HepG2 (cell line): ENCODE measurements around the gene HSPA1B. TPM values are rescaled to one million over a fixed set of nuclear protein-coding genes. Genes with fewer than 3 reads are reported as not detected.
A peak's percentile ranks its signal among the peaks of the same experiment; 100 is the strongest.

Source experiments
- DPF2 ChIP-seq: sonication (generic); formaldehyde crosslinking; IDR thresholded peaks from 2 replicates; pipeline ENCODE4 v1.4.0; 2020; ENCODE audit warnings: mild to moderate bottlenecking, low read depth, missing genetic modification reagents, borderline replicate concordance
- EHMT2 ChIP-seq: fragments of 200-600 bp; sonication (generic); IDR thresholded peaks from 2 replicates; pipeline ENCODE4 v1.7.0; 2017; ENCODE audit warnings: antibody characterized with exemption, low read depth, low read length, borderline replicate concordance
- ELF1 ChIP-seq: sonication (generic); formaldehyde crosslinking; IDR thresholded peaks from 2 replicates; pipeline ENCODE4 v1.4.0; 2020; ENCODE audit warnings: missing genetic modification reagents
- GATA4 ChIP-seq: sonication (generic); IDR thresholded peaks from 2 replicates; pipeline ENCODE4 v1.6.1; 2016; ENCODE audit warnings: antibody characterized with exemption, low read depth, borderline replicate concordance
- HNRNPK ChIP-seq: fragments of 200-400 bp; formaldehyde crosslinking; IDR thresholded peaks from 2 replicates; pipeline ENCODE4 v1.6.1; 2018; ENCODE audit warnings: low read length, low read depth, moderate library complexity, mild to moderate bottlenecking; ENCODE audit not compliant: poor library complexity, severe bottlenecking
- MEIS2 ChIP-seq: sonication (generic); formaldehyde crosslinking; IDR thresholded peaks from 2 replicates; pipeline ENCODE4 v1.9.0; 2021; ENCODE audit warnings: mild to moderate bottlenecking, missing genetic modification reagents
- RBFOX2 ChIP-seq: fragments of 200-400 bp; formaldehyde crosslinking; IDR thresholded peaks from 2 replicates; pipeline ENCODE4 v1.6.1; 2017; ENCODE audit warnings: low read depth, mild to moderate bottlenecking, low read length
- TBX3 ChIP-seq: fragments of 450-650 bp; IDR thresholded peaks from 2 replicates; pipeline ENCODE4 v1.6.1; 2017; ENCODE audit warnings: antibody characterized with exemption, mild to moderate bottlenecking, inconsistent platforms, borderline replicate concordance
- ZFP1 ChIP-seq: IDR thresholded peaks from 2 replicates; pipeline ENCODE4 v1.6.1; 2016
- ZNF17 ChIP-seq: sonication (generic); formaldehyde crosslinking; IDR thresholded peaks from 2 replicates; pipeline ENCODE4 v1.5.0; 2020; ENCODE audit warnings: mild to moderate bottlenecking, missing genetic modification reagents
- ZNF331 ChIP-seq: sonication (generic); formaldehyde crosslinking; IDR thresholded peaks from 2 replicates; pipeline ENCODE4 v1.4.0; 2020; ENCODE audit warnings: missing genetic modification reagents
- ZNF484 ChIP-seq: sonication (generic); formaldehyde crosslinking; IDR thresholded peaks from 2 replicates; pipeline ENCODE4 v1.5.1; 2020; ENCODE audit warnings: mild to moderate bottlenecking, low read depth, missing genetic modification reagents, borderline replicate concordance
- ZNF547 ChIP-seq: sonication (generic); formaldehyde crosslinking; IDR thresholded peaks from 2 replicates; pipeline ENCODE4 v1.5.1; 2020; ENCODE audit warnings: mild to moderate bottlenecking, missing genetic modification reagents
- ZNF768 ChIP-seq: sonication (generic); formaldehyde crosslinking; IDR thresholded peaks from 2 replicates; pipeline ENCODE4 v1.4.0; 2020; ENCODE audit warnings: missing genetic modification reagents
- ZNF883 ChIP-seq: sonication (generic); formaldehyde crosslinking; IDR thresholded peaks from 2 replicates; pipeline ENCODE4 v1.5.1; 2020; ENCODE audit warnings: mild to moderate bottlenecking, missing genetic modification reagents; ENCODE audit errors: not compliant biosample characterization
- polyA plus RNA-seq, 8 experiments: library from polyadenylated mRNA; depleted of rRNA in 3 of 8; stranded (reverse) in 7 of 8; unstranded in 1 of 8; fragments of >200 nt; fragmentation: Illumina TruSeq in 4 of 8; extraction: Trizol in 4 of 8; gene quantifications; 2 replicates each; pipeline versions ENCODE4 v1.2.1 to v1.2.3, GENCODE V29; 2011 to 2016; ENCODE audit warnings: low read depth in 4 of 8, missing spikeins in 1 of 8, mixed read lengths in 1 of 8; ENCODE audit not compliant: insufficient read depth in 1 of 8
- total RNA-seq, 5 experiments: library from RNA; depleted of rRNA; stranded (reverse); fragments of >200 nt; fragmentation: Illumina TruSeq; extraction: Trizol; gene quantifications; 2 replicates each; pipeline ENCODE4 v1.2.3, GENCODE V29; 2016; ENCODE audit warnings: low read depth in 1 of 5
- TF ChIP-seq, protein P1 (sequence below): sonication (generic); formaldehyde crosslinking; IDR thresholded peaks from 2 replicates; pipeline ENCODE4 v1.5.1; 2020; ENCODE audit warnings: missing genetic modification reagents, mild to moderate bottlenecking, borderline replicate concordance
- TF ChIP-seq, protein P2 (sequence below): sonication (generic); formaldehyde crosslinking; IDR thresholded peaks from 2 replicates; pipeline ENCODE4 v1.4.0; 2020; ENCODE audit warnings: missing genetic modification reagents
- TF ChIP-seq, protein P3 (sequence below): sonication (generic); formaldehyde crosslinking; IDR thresholded peaks from 2 replicates; pipeline ENCODE4 v1.9.0; 2021; ENCODE audit warnings: missing genetic modification reagents, mild to moderate bottlenecking, borderline replicate concordance
- TF ChIP-seq, protein P4 (sequence below): sonication (generic); formaldehyde crosslinking; IDR thresholded peaks from 2 replicates; pipeline ENCODE4 v1.4.0; 2020; ENCODE audit warnings: mild to moderate bottlenecking, low read depth, missing genetic modification reagents
- TF ChIP-seq, protein P5 (sequence below): sonication (generic); formaldehyde crosslinking; IDR thresholded peaks from 2 replicates; pipeline ENCODE4 v1.4.0; 2020; ENCODE audit warnings: mild to moderate bottlenecking, missing genetic modification reagents, borderline replicate concordance

The HSPA1B gene
- total and polyA plus RNA-seq, 2 of the 13 experiments (the other 11 are each of a cell fraction or from before 2014, with no cell fraction given) = 26.0 to 186 TPM

DNA sequence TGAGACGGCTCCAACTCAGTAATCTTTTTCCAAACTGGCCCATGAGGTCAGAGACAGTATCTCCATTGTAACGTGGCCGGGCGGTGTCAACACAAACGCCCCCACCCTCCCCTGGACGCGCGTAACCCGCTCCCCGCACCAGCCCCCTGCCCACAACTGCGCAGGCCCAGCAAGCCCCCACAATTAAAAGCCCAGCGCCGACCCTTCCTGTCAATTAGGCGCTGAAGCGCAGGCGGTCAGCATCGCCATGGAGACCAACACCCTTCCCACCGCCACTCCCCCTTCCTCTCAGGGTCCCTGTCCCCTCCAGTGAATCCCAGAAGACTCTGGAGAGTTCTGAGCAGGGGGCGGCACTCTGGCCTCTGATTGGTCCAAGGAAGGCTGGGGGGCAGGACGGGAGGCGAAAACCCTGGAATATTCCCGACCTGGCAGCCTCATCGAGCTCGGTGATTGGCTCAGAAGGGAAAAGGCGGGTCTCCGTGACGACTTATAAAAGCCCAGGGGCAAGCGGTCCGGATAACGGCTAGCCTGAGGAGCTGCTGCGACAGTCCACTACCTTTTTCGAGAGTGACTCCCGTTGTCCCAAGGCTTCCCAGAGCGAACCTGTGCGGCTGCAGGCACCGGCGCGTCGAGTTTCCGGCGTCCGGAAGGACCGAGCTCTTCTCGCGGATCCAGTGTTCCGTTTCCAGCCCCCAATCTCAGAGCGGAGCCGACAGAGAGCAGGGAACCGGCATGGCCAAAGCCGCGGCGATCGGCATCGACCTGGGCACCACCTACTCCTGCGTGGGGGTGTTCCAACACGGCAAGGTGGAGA lies 12.3 kb upstream of the HSPA1B start, which contains the start of the genes HSPA1A and HSPA1L (continued):
- TF ChIP-seq, protein P1, sequence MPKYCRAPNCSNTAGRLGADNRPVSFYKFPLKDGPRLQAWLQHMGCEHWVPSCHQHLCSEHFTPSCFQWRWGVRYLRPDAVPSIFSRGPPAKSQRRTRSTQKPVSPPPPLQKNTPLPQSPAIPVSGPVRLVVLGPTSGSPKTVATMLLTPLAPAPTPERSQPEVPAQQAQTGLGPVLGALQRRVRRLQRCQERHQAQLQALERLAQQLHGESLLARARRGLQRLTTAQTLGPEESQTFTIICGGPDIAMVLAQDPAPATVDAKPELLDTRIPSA (CRISPR knock-in tag) = no peak
- TF ChIP-seq, protein P2, sequence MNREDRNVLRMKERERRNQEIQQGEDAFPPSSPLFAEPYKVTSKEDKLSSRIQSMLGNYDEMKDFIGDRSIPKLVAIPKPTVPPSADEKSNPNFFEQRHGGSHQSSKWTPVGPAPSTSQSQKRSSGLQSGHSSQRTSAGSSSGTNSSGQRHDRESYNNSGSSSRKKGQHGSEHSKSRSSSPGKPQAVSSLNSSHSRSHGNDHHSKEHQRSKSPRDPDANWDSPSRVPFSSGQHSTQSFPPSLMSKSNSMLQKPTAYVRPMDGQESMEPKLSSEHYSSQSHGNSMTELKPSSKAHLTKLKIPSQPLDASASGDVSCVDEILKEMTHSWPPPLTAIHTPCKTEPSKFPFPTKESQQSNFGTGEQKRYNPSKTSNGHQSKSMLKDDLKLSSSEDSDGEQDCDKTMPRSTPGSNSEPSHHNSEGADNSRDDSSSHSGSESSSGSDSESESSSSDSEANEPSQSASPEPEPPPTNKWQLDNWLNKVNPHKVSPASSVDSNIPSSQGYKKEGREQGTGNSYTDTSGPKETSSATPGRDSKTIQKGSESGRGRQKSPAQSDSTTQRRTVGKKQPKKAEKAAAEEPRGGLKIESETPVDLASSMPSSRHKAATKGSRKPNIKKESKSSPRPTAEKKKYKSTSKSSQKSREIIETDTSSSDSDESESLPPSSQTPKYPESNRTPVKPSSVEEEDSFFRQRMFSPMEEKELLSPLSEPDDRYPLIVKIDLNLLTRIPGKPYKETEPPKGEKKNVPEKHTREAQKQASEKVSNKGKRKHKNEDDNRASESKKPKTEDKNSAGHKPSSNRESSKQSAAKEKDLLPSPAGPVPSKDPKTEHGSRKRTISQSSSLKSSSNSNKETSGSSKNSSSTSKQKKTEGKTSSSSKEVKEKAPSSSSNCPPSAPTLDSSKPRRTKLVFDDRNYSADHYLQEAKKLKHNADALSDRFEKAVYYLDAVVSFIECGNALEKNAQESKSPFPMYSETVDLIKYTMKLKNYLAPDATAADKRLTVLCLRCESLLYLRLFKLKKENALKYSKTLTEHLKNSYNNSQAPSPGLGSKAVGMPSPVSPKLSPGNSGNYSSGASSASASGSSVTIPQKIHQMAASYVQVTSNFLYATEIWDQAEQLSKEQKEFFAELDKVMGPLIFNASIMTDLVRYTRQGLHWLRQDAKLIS (CRISPR knock-in tag) = no peak
- TF ChIP-seq, protein P3, sequence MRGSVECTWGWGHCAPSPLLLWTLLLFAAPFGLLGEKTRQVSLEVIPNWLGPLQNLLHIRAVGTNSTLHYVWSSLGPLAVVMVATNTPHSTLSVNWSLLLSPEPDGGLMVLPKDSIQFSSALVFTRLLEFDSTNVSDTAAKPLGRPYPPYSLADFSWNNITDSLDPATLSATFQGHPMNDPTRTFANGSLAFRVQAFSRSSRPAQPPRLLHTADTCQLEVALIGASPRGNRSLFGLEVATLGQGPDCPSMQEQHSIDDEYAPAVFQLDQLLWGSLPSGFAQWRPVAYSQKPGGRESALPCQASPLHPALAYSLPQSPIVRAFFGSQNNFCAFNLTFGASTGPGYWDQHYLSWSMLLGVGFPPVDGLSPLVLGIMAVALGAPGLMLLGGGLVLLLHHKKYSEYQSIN = no peak
- TF ChIP-seq ZNF768 (CRISPR knock-in tag) (no peak), DPF2 (no peak), ZFP1 (CRISPR knock-in tag) (no peak), ZNF484 (no peak), MEIS2 (CRISPR knock-in tag) (peak; percentile 14; the same call in 1 of the 2 replicates), ZNF883 (CRISPR knock-in tag) (no peak), HNRNPK (no peak), ZNF547 (peak; percentile 89), EHMT2 (no peak), RBFOX2 (peak; percentile 77), TBX3 (no peak), GATA4 (peak; percentile 92), ZNF17 (CRISPR knock-in tag) (no peak), ELF1 (CRISPR knock-in tag) (no peak), ZNF331 (CRISPR knock-in tag) (0 out of 2 replicates have a peak, but pooled peaks have one; percentile 42)
- TF ChIP-seq, protein P4, sequence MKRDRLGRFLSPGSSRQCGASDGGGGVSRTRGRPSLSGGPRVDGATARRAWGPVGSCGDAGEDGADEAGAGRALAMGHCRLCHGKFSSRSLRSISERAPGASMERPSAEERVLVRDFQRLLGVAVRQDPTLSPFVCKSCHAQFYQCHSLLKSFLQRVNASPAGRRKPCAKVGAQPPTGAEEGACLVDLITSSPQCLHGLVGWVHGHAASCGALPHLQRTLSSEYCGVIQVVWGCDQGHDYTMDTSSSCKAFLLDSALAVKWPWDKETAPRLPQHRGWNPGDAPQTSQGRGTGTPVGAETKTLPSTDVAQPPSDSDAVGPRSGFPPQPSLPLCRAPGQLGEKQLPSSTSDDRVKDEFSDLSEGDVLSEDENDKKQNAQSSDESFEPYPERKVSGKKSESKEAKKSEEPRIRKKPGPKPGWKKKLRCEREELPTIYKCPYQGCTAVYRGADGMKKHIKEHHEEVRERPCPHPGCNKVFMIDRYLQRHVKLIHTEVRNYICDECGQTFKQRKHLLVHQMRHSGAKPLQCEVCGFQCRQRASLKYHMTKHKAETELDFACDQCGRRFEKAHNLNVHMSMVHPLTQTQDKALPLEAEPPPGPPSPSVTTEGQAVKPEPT (CRISPR knock-in tag) = no peak
- TF ChIP-seq, protein P5, sequence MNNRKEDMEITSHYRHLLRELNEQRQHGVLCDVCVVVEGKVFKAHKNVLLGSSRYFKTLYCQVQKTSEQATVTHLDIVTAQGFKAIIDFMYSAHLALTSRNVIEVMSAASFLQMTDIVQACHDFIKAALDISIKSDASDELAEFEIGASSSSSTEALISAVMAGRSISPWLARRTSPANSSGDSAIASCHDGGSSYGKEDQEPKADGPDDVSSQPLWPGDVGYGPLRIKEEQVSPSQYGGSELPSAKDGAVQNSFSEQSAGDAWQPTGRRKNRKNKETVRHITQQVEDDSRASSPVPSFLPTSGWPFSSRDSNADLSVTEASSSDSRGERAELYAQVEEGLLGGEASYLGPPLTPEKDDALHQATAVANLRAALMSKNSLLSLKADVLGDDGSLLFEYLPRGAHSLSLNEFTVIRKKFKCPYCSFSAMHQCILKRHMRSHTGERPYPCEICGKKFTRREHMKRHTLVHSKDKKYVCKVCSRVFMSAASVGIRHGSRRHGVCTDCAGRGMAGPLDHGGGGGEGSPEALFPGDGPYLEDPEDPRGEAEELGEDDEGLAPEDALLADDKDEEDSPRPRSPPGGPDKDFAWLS (CRISPR knock-in tag) = no peak
